H9 (cell line): ENCODE results near the gene FNDC8. TPM values are rescaled to one million over a fixed set of nuclear protein-coding genes. Genes with fewer than 3 reads are reported as not detected.

Source experiments
- DNase-seq: peaks from one replicate; pipeline ENCODE4 v3.0.0-alpha.2; 2017
- H2AFZ ChIP-seq: one replicate; pipeline ENCODE4 v1.6.1; 2013; ENCODE audit warnings: mild to moderate bottlenecking, low read length, control low read depth, moderate library complexity
- H2AK5ac ChIP-seq: 2 replicates; pipeline ENCODE4 v1.6.1; 2013; ENCODE audit warnings: low read length, control low read depth, mixed read lengths; ENCODE audit not compliant: insufficient read length
- H2BK120ac ChIP-seq: one replicate; pipeline ENCODE4 v1.6.1; 2013; ENCODE audit warnings: low read depth, mild to moderate bottlenecking, low read length, control low read depth, inconsistent platforms; ENCODE audit not compliant: poor library complexity, severe bottlenecking
- H2BK12ac ChIP-seq: 2 replicates; pipeline ENCODE4 v1.6.1; 2013; ENCODE audit warnings: low read length, control low read depth, mixed read lengths, low read depth; ENCODE audit not compliant: insufficient read length
- H2BK15ac ChIP-seq: 2 replicates; pipeline ENCODE4 v1.6.1; 2013; ENCODE audit warnings: low read depth, low read length, control low read depth
- H2BK20ac ChIP-seq: one replicate; pipeline ENCODE4 v1.6.1; 2013; ENCODE audit warnings: low read depth, mild to moderate bottlenecking, low read length, control low read depth, inconsistent platforms; ENCODE audit not compliant: poor library complexity, severe bottlenecking
- H2BK5ac ChIP-seq: 2 replicates; pipeline ENCODE4 v1.6.1; 2013; ENCODE audit warnings: low read length, control low read depth, mixed read lengths; ENCODE audit not compliant: insufficient read length
- H3K14ac ChIP-seq: 2 replicates; pipeline ENCODE4 v1.6.1; 2013; ENCODE audit warnings: low read length, control low read depth; ENCODE audit not compliant: insufficient read depth
- H3K18ac ChIP-seq: 2 replicates; pipeline ENCODE4 v1.6.1; 2013; ENCODE audit warnings: low read depth, mild to moderate bottlenecking, mixed read lengths, low read length, control low read depth; ENCODE audit not compliant: insufficient read length
- H3K23ac ChIP-seq: 2 replicates; pipeline ENCODE4 v1.6.1; 2013; ENCODE audit warnings: low read length, control low read depth, mixed read lengths, low read depth; ENCODE audit not compliant: insufficient read length
- H3K23me2 ChIP-seq: 2 replicates; pipeline ENCODE4 v1.6.1; 2013; ENCODE audit warnings: low read depth, mild to moderate bottlenecking, mixed read lengths, low read length, control low read depth; ENCODE audit not compliant: insufficient read length, poor library complexity, severe bottlenecking
- H3K27ac ChIP-seq: 2 replicates; pipeline ENCODE4 v1.5.1; 2013; ENCODE audit warnings: low read length, control low read depth, mixed read lengths, low read depth; ENCODE audit not compliant: insufficient read length
- H3K27me3 ChIP-seq: 2 replicates; pipeline ENCODE4 v1.6.1; 2013; ENCODE audit warnings: low read length, control low read depth, inconsistent platforms; ENCODE audit not compliant: insufficient read depth
- H3K4ac ChIP-seq: 2 replicates; pipeline ENCODE4 v1.6.1; 2013; ENCODE audit warnings: low read depth, mild to moderate bottlenecking, control low read depth, inconsistent platforms, low read length, moderate library complexity
- H3K4me1 ChIP-seq: 2 replicates; pipeline ENCODE4 v1.6.1; 2013; ENCODE audit warnings: low read length, control low read depth, inconsistent platforms; ENCODE audit not compliant: insufficient read depth
- H3K4me2 ChIP-seq: 2 replicates; pipeline ENCODE4 v1.6.1; 2013; ENCODE audit warnings: low read length, control low read depth, mixed read lengths; ENCODE audit not compliant: insufficient read length, insufficient read depth
- H3K56ac ChIP-seq: 2 replicates; pipeline ENCODE4 v1.6.1; 2013; ENCODE audit warnings: low read depth, mild to moderate bottlenecking, mixed read lengths, low read length, control low read depth; ENCODE audit not compliant: insufficient read length
- H3K79me1 ChIP-seq: 2 replicates; pipeline ENCODE4 v1.6.1; 2013; ENCODE audit warnings: low read depth, mild to moderate bottlenecking, moderate library complexity, low read length, control low read depth, inconsistent platforms; ENCODE audit not compliant: insufficient read depth, poor library complexity, severe bottlenecking
- H3K79me2 ChIP-seq: 2 replicates; pipeline ENCODE4 v1.6.1; 2013; ENCODE audit warnings: low read length, control low read depth, inconsistent platforms; ENCODE audit not compliant: insufficient read depth
- H3K9ac ChIP-seq: 2 replicates; pipeline ENCODE4 v1.6.1; 2013; ENCODE audit warnings: low read length, control low read depth, mixed read lengths; ENCODE audit not compliant: insufficient read length; ENCODE audit errors: extremely low read depth
- H3K9me3 ChIP-seq: one replicate; pipeline ENCODE4 v1.6.1; 2013; ENCODE audit warnings: low read depth, low read length, inconsistent platforms; ENCODE audit not compliant: control insufficient read depth
- H3T11ph ChIP-seq: one replicate; pipeline ENCODE4 v1.6.1; 2013; ENCODE audit warnings: mild to moderate bottlenecking, low read length, control low read depth, inconsistent platforms
- H4K20me1 ChIP-seq: one replicate; pipeline ENCODE4 v1.6.1; 2013; ENCODE audit not compliant: control insufficient read depth, insufficient read length, insufficient read depth
- H4K5ac ChIP-seq: 2 replicates; pipeline ENCODE4 v1.6.1; 2013; ENCODE audit warnings: low read depth, mild to moderate bottlenecking, mixed read lengths, low read length, control low read depth; ENCODE audit not compliant: insufficient read length
- H4K8ac ChIP-seq: replicated peaks from 2 replicates; pipeline ENCODE4 v1.6.1; 2013; ENCODE audit warnings: low read length, control low read depth, mixed read lengths, low read depth; ENCODE audit not compliant: insufficient read length
- H4K91ac ChIP-seq: 2 replicates; pipeline ENCODE4 v1.6.1; 2013; ENCODE audit warnings: low read depth, mild to moderate bottlenecking, moderate library complexity, mixed read lengths, low read length, control low read depth; ENCODE audit not compliant: insufficient read length
- H3K27ac Mint-ChIP-seq, 3 experiments: 2 replicates in 2 of 3; 3 replicates in 1 of 3; pipeline ENCODE4 v1.8.0; 2020 to 2021; ENCODE audit warnings: mixed read lengths in 3 of 3, mild to moderate bottlenecking in 1 of 3, moderate library complexity in 1 of 3
- H3K27me3 Mint-ChIP-seq: 2 replicates; pipeline ENCODE4 v1.8.0; 2021; ENCODE audit warnings: low read depth, mild to moderate bottlenecking, moderate library complexity, mixed read lengths
- H3K36me3 Mint-ChIP-seq, 3 experiments: 2 replicates in 2 of 3; 3 replicates in 1 of 3; pipeline ENCODE4 v1.8.0; 2020 to 2021; ENCODE audit warnings: low read depth in 3 of 3, mixed read lengths in 3 of 3; ENCODE audit not compliant: insufficient read depth in 1 of 3
- H3K4me1 Mint-ChIP-seq, 2 experiments: 2 replicates each; pipeline ENCODE4 v1.8.0; 2020; ENCODE audit warnings: mixed read lengths in 2 of 2
- H3K4me3 Mint-ChIP-seq, 2 experiments: 2 replicates in 1 of 2; 3 replicates in 1 of 2; pipeline ENCODE4 v1.8.0; 2020 to 2021; ENCODE audit warnings: mild to moderate bottlenecking in 2 of 2, mixed read lengths in 2 of 2, moderate library complexity in 1 of 2
- H3K9me3 Mint-ChIP-seq, 2 experiments: 2 replicates in 1 of 2; 3 replicates in 1 of 2; pipeline ENCODE4 v1.8.0; 2020; ENCODE audit warnings: mild to moderate bottlenecking in 2 of 2, mixed read lengths in 2 of 2, moderate library complexity in 1 of 2
- WGBS: extraction: QIAGEN DNeasy Blood & Tissue Kit; methylation state at CpG from one replicate; pipeline ENCODE4 v1.1.7; 2013; ENCODE audit warnings: missing lambda C conversion rate, low lambda C conversion rate, mixed read lengths; ENCODE audit not compliant: insufficient read length; ENCODE audit errors: extremely low coverage; 5-methylcytosine and 5-hydroxymethylcytosine counted together
- total RNA-seq: library from RNA; stranded (reverse); gene quantifications from 2 replicates; pipeline ENCODE4 v1.2.1, GENCODE V29; 2021
- TF ChIP-seq, protein P1 (sequence below): fragments of 200-600 bp; sonication (generic); conservative IDR thresholded peaks from 3 replicates; pipeline ENCODE4 v1.8.0; 2021; ENCODE audit warnings: antibody characterized with exemption, mild to moderate bottlenecking

The FNDC8 gene
- total RNA-seq, 1 experiment from 2014 or later: not detected

DNA sequence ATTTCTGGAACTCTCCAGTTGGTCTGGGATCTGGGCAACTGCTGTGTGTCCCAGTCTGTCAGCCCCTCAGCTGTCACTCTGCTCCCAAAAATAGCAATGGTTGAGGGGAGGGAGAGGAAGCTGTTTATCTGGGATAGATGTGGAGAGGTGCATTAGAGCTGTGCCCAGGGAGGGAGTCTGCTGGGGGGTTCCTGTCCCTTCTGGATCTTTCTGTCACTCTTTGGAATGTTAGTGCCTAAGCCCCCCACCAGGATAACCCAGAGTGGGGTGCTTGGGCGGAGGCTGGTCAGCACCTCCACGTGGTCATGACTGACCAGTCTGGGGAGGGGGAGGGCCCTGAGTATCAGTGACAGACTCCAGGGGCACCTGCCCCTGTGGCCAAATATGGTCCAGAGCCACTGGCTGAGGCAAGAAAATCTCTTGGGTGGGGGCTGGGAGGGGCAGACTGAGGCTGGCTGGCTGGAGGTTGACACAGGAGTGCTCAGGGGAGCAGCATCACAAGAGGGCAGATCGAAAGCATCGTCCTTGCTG is 26.0 kb downstream of the FNDC8 start, which contains the start of gene UNC45B:
Gene UNC45B, plus strand, starts transcription at position 443 of the 531 bp plus-strand sequence. CDS start 447 bp downstream, outside the sequence.
- no peaks in the 10 kb centered on the region for H3K23me2 ChIP-seq
- H2BK120ac ChIP-seq: no peak within 1 kb of the TSS
- H3T11ph ChIP-seq: no peak within 1 kb of the TSS
- no peak within 1 kb of the TSS for H3K4me2 ChIP-seq
- Mint-ChIP-seq H3K27ac (no peak within 1 kb of the TSS; a peak in 1 of 7 replicates), H3K4me1 (peaks cover 6 to 20% of the 10 kb centered on the region in 2 experiments), H3K9me3 (no peaks in the 10 kb centered on the region; a peak in 1 of 5 replicates), H3K36me3 (no peaks in the 10 kb centered on the region), H3K4me3 (no peak within 1 kb of the TSS), H3K27me3 (peaks cover 5% of the 10 kb centered on the region)
- WGBS: no CpG with 5 or more reads among the region's 4 CpGs
- no peaks in the 10 kb centered on the region for H4K20me1 ChIP-seq
- H3K9me3 ChIP-seq: no peaks in the 10 kb centered on the region
- no peaks in the 10 kb centered on the region for H3K27me3 ChIP-seq
- no peak within 1 kb of the TSS for H2BK15ac ChIP-seq
- H4K8ac ChIP-seq: no peak within 1 kb of the TSS
- no peak within 1 kb of the TSS for H2AK5ac ChIP-seq
- H3K27ac ChIP-seq: no peak within 1 kb of the TSS
- no peak within 1 kb of the TSS for H2BK5ac ChIP-seq
- no peak within 1 kb of the TSS for H3K56ac ChIP-seq
- no peak within 1 kb of the TSS for H3K18ac ChIP-seq
- no peak within 1 kb of the TSS for H4K91ac ChIP-seq
- TF ChIP-seq, protein P1, sequence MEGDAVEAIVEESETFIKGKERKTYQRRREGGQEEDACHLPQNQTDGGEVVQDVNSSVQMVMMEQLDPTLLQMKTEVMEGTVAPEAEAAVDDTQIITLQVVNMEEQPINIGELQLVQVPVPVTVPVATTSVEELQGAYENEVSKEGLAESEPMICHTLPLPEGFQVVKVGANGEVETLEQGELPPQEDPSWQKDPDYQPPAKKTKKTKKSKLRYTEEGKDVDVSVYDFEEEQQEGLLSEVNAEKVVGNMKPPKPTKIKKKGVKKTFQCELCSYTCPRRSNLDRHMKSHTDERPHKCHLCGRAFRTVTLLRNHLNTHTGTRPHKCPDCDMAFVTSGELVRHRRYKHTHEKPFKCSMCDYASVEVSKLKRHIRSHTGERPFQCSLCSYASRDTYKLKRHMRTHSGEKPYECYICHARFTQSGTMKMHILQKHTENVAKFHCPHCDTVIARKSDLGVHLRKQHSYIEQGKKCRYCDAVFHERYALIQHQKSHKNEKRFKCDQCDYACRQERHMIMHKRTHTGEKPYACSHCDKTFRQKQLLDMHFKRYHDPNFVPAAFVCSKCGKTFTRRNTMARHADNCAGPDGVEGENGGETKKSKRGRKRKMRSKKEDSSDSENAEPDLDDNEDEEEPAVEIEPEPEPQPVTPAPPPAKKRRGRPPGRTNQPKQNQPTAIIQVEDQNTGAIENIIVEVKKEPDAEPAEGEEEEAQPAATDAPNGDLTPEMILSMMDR: no peak
- no peak within 1 kb of the TSS for H3K23ac ChIP-seq
- H3K14ac ChIP-seq: no peak within 1 kb of the TSS; the same call in 1 of the 2 replicates
- H3K4me1 ChIP-seq: no peaks in the 10 kb centered on the region
- no peak within 1 kb of the TSS for H2BK20ac ChIP-seq
- no peak within 1 kb of the TSS for H4K5ac ChIP-seq
- no peak within 1 kb of the TSS for H2BK12ac ChIP-seq
- H3K79me1 ChIP-seq: no peaks in the 10 kb centered on the region
- no peak within 1 kb of the TSS for H3K9ac ChIP-seq
- no peak within 1 kb of the TSS for H3K4ac ChIP-seq
- no peak for DNase-seq
- no peaks in the 10 kb centered on the region for H3K79me2 ChIP-seq
- H2AFZ ChIP-seq: no peak within 1 kb of the TSS
